C4-2B (cell line): ENCODE measurements around the gene DENND1A.

ENCODE experiments used
- CTCF ChIP-seq: fragments of 450-650 bp; conservative IDR thresholded peaks from 2 replicates; pipeline ENCODE4 v1.5.1; 2017; ENCODE audit warnings: mild to moderate bottlenecking
- ZFX ChIP-seq: fragments of 450-650 bp; IDR thresholded peaks from 2 replicates; pipeline ENCODE4 v1.6.1; 2017

- TF ChIP-seq CTCF: no peak
- no peak for TF ChIP-seq ZFX
These were observed 243.1 kb downstream of the DENND1A start for GRCh38 chr9:123686829-123687192.
